GM23338 (cell line): Measurements from ENCODE around the gene TBC1D14. TPM values are rescaled to one million over a fixed set of nuclear protein-coding genes. Genes with fewer than 3 reads are reported as not detected.

Experiments
- ATAC-seq: fragments of 200-7000 bp; cut with Tn5 transposase; 3 replicates; pipeline ENCODE4 v1.9.1; 2020
- DNase-seq: peaks from one replicate; pipeline ENCODE4 v3.0.0-alpha.2; 2015; ENCODE audit warnings: low spot score
- H2AFZ ChIP-seq: fragments of 200-600 bp; sonication (generic); 2 replicates; pipeline ENCODE4 v1.8.0; 2016; ENCODE audit warnings: antibody characterized with exemption, mild to moderate bottlenecking, moderate library complexity
- H3F3A ChIP-seq: fragments of 200-600 bp; sonication (generic); replicated peaks from 2 replicates; pipeline ENCODE4 v1.8.0; 2017; ENCODE audit warnings: antibody characterized with exemption, mixed run types, low read depth
- H3K27ac ChIP-seq: fragments of 200-600 bp; sonication (generic); 2 replicates; pipeline ENCODE4 v1.6.1; 2016; ENCODE audit warnings: low read depth
- H3K27me3 ChIP-seq: fragments of 200-600 bp; sonication (generic); 2 replicates; pipeline ENCODE4 v1.8.0; 2016; ENCODE audit warnings: mild to moderate bottlenecking, mixed run types, moderate library complexity; ENCODE audit not compliant: insufficient read depth
- H3K36me3 ChIP-seq: fragments of 200-600 bp; sonication (generic); 2 replicates; pipeline ENCODE4 v1.8.0; 2016; ENCODE audit warnings: mild to moderate bottlenecking; ENCODE audit not compliant: insufficient read depth
- H3K4me1 ChIP-seq: fragments of 200-600 bp; sonication (generic); 2 replicates; pipeline ENCODE4 v1.8.0; 2016; ENCODE audit warnings: mild to moderate bottlenecking, moderate library complexity; ENCODE audit not compliant: insufficient read depth
- H3K4me2 ChIP-seq: fragments of 200-600 bp; sonication (generic); 2 replicates; pipeline ENCODE4 v1.7.1; 2017; ENCODE audit warnings: mixed run types
- H3K4me3 ChIP-seq: fragments of 200-600 bp; sonication (generic); 2 replicates; pipeline ENCODE4 v1.6.1; 2016; ENCODE audit warnings: mixed run types
- H3K79me2 ChIP-seq: fragments of 200-600 bp; sonication (generic); replicated peaks from 2 replicates; pipeline ENCODE4 v1.8.0; 2017; ENCODE audit warnings: mild to moderate bottlenecking; ENCODE audit not compliant: insufficient read depth
- H3K9me2 ChIP-seq: fragments of 200-600 bp; sonication (generic); 2 replicates; pipeline ENCODE4 v1.8.0; 2017; ENCODE audit not compliant: insufficient read depth
- H4K20me1 ChIP-seq: fragments of 200-600 bp; sonication (generic); replicated peaks from 2 replicates; pipeline ENCODE4 v1.8.0; 2017; ENCODE audit warnings: mild to moderate bottlenecking; ENCODE audit not compliant: insufficient read depth
- H3K27ac Mint-ChIP-seq: 2 replicates; pipeline ENCODE4 v1.8.0; 2020; ENCODE audit warnings: inconsistent platforms, mild to moderate bottlenecking, moderate library complexity, mixed read lengths
- H3K27me3 Mint-ChIP-seq: 3 replicates; pipeline ENCODE4 v1.8.0; 2022; ENCODE audit warnings: low read depth, mild to moderate bottlenecking, moderate library complexity, mixed read lengths, inconsistent platforms; ENCODE audit not compliant: insufficient read depth, poor library complexity
- H3K36me3 Mint-ChIP-seq: 3 replicates; pipeline ENCODE4 v1.8.0; 2021; ENCODE audit warnings: low read depth, mild to moderate bottlenecking, inconsistent platforms, moderate library complexity, mixed read lengths
- H3K4me1 Mint-ChIP-seq: 3 replicates; pipeline ENCODE4 v1.8.0; 2020; ENCODE audit warnings: mild to moderate bottlenecking, inconsistent platforms, mixed read lengths
- H3K4me3 Mint-ChIP-seq: 3 replicates; pipeline ENCODE4 v1.8.0; 2021; ENCODE audit warnings: moderate library complexity, mild to moderate bottlenecking, inconsistent platforms, mixed read lengths
- H3K9me3 Mint-ChIP-seq: 3 replicates; pipeline ENCODE4 v1.8.0; 2020; ENCODE audit warnings: moderate library complexity, mild to moderate bottlenecking, inconsistent platforms, mixed read lengths
- CREB1 ChIP-seq: fragments of 250-450 bp; sonication (Bioruptor Pico); IDR thresholded peaks from 2 replicates; pipeline ENCODE4 v1.5.0; 2020; ENCODE audit warnings: low read depth, mild to moderate bottlenecking, moderate library complexity
- CTCF ChIP-seq, 2 experiments: fragments of 200-600 bp in 1 of 2; sonication (generic) in 1 of 2; conservative IDR thresholded peaks; 2 replicates each; pipeline versions ENCODE4 v1.5.1 to v1.6.1; 2016 to 2017; ENCODE audit warnings: antibody characterized with exemption in 2 of 2, low read depth in 2 of 2, mild to moderate bottlenecking in 2 of 2, moderate library complexity in 1 of 2
- EZH2 ChIP-seq: fragments of 200-600 bp; sonication (generic); IDR thresholded peaks from one replicate; pipeline ENCODE4 v1.8.0; 2017; ENCODE audit warnings: antibody characterized with exemption, mild to moderate bottlenecking, low read depth; ENCODE audit not compliant: unreplicated experiment
- EZH2phosphoT487 ChIP-seq: fragments of 200-600 bp; sonication (generic); IDR thresholded peaks from one replicate; pipeline ENCODE4 v1.8.1; 2018; ENCODE audit warnings: antibody characterized with exemption; ENCODE audit not compliant: unreplicated experiment
- JUNB ChIP-seq: IDR thresholded peaks from one replicate; pipeline ENCODE4 v1.6.1; 2016; ENCODE audit warnings: antibody characterized with exemption; ENCODE audit not compliant: unreplicated experiment
- NANOG ChIP-seq: IDR thresholded peaks from 2 replicates; pipeline ENCODE4 v1.6.1; 2016; ENCODE audit warnings: antibody characterized with exemption, borderline replicate concordance
- POLR2AphosphoS5 ChIP-seq: IDR thresholded peaks from 2 replicates; pipeline ENCODE4 v1.6.1; 2016; ENCODE audit warnings: antibody characterized with exemption, low read depth
- STAT1 ChIP-seq: IDR thresholded peaks from one replicate; pipeline ENCODE4 v1.6.1; 2016; ENCODE audit warnings: antibody characterized with exemption; ENCODE audit not compliant: unreplicated experiment
- ZNF114 ChIP-seq: fragments of 250-450 bp; sonication (Bioruptor Pico); IDR thresholded peaks from 2 replicates; pipeline ENCODE4 v1.5.0; 2020; ENCODE audit warnings: mild to moderate bottlenecking, moderate library complexity
- ZNF331 ChIP-seq: fragments of 250-450 bp; sonication (Bioruptor Pico); IDR thresholded peaks from 2 replicates; pipeline ENCODE4 v1.5.0; 2020; ENCODE audit warnings: low read depth, mild to moderate bottlenecking, moderate library complexity
- ZNF462 ChIP-seq: fragments of 250-450 bp; sonication (Bioruptor Pico); IDR thresholded peaks from 2 replicates; pipeline ENCODE4 v1.5.0; 2020; ENCODE audit warnings: mild to moderate bottlenecking, moderate library complexity
- polyA plus RNA-seq: library from polyadenylated mRNA; unstranded; fragments of >200 nt; fragmentation: Nextera tagmentation; extraction: Ambion mirVana; gene quantifications from 2 replicates; pipeline ENCODE4 v1.2.1, GENCODE V29; 2016
- total RNA-seq: library from RNA; depleted of rRNA; stranded (reverse); fragments of >200 nt; shearing (Covaris generic); gene quantifications from 2 replicates; pipeline ENCODE4 v1.2.3, GENCODE V29; 2014
- TF ChIP-seq, protein P1 (sequence below): IDR thresholded peaks from one replicate; pipeline ENCODE4 v1.6.1; 2018; ENCODE audit warnings: antibody characterized with exemption; ENCODE audit not compliant: unreplicated experiment
- TF ChIP-seq, protein P2 (sequence below): IDR thresholded peaks from 2 replicates; pipeline ENCODE4 v1.6.1; 2016; ENCODE audit warnings: antibody characterized with exemption

Gene TBC1D14
- total and polyA plus RNA-seq, 2 experiments from 2014 or later, result 18.2 to 59.7 TPM

- peaks cover 34% of the 10 kb centered on the region for H3K36me3 Mint-ChIP-seq
These were observed 41.2 kb upstream of the TBC1D14 start for GRCh38 chr4:6868386-6868785.

More at GRCh38 chr4:6868386-6868785, 41.2 kb upstream of the TBC1D14 start:
- H3K9me3 Mint-ChIP-seq, result no peaks in the 10 kb centered on the region
- TF ChIP-seq EZH2, result no peak
- no peak for TF ChIP-seq CREB1 (CRISPR knock-in tag)
- no peak for TF ChIP-seq JUNB
- TF ChIP-seq POLR2AphosphoS5, result no peak
- TF ChIP-seq, protein P1, sequence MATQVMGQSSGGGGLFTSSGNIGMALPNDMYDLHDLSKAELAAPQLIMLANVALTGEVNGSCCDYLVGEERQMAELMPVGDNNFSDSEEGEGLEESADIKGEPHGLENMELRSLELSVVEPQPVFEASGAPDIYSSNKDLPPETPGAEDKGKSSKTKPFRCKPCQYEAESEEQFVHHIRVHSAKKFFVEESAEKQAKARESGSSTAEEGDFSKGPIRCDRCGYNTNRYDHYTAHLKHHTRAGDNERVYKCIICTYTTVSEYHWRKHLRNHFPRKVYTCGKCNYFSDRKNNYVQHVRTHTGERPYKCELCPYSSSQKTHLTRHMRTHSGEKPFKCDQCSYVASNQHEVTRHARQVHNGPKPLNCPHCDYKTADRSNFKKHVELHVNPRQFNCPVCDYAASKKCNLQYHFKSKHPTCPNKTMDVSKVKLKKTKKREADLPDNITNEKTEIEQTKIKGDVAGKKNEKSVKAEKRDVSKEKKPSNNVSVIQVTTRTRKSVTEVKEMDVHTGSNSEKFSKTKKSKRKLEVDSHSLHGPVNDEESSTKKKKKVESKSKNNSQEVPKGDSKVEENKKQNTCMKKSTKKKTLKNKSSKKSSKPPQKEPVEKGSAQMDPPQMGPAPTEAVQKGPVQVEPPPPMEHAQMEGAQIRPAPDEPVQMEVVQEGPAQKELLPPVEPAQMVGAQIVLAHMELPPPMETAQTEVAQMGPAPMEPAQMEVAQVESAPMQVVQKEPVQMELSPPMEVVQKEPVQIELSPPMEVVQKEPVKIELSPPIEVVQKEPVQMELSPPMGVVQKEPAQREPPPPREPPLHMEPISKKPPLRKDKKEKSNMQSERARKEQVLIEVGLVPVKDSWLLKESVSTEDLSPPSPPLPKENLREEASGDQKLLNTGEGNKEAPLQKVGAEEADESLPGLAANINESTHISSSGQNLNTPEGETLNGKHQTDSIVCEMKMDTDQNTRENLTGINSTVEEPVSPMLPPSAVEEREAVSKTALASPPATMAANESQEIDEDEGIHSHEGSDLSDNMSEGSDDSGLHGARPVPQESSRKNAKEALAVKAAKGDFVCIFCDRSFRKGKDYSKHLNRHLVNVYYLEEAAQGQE, result no peak
- no peak for TF ChIP-seq NANOG
- TF ChIP-seq STAT1, result no peak
- TF ChIP-seq ZNF114, result no peak
- TF ChIP-seq ZNF331, result no peak
- no peak for TF ChIP-seq CTCF (conservative IDR thresholded peaks at IDR 0.05; ENCODE audit: low read depth in 2 of 2)
- TF ChIP-seq, protein P2, sequence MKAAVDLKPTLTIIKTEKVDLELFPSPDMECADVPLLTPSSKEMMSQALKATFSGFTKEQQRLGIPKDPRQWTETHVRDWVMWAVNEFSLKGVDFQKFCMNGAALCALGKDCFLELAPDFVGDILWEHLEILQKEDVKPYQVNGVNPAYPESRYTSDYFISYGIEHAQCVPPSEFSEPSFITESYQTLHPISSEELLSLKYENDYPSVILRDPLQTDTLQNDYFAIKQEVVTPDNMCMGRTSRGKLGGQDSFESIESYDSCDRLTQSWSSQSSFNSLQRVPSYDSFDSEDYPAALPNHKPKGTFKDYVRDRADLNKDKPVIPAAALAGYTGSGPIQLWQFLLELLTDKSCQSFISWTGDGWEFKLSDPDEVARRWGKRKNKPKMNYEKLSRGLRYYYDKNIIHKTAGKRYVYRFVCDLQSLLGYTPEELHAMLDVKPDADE, result no peak
- TF ChIP-seq ZNF462 (CRISPR knock-in tag), result no peak
- no peak for TF ChIP-seq EZH2phosphoT487
- 0 out of 2 replicates have a peak, but pooled peaks cover 6% of the 10 kb centered on the region for H3F3A ChIP-seq
- peaks cover 6% of the 10 kb centered on the region for H3K27me3 Mint-ChIP-seq
- ATAC-seq, result no peak
- peaks cover 9% of the 10 kb centered on the region for H3K36me3 ChIP-seq
- no peak for DNase-seq
- no peak overlapping the region for H3K4me2 ChIP-seq
- H2AFZ ChIP-seq, result no peak overlapping the region
- H3K27ac Mint-ChIP-seq, result no peak overlapping the region
- H3K4me1 Mint-ChIP-seq, result 0 out of 3 replicates have a peak, but pooled peaks cover 2% of the 10 kb centered on the region
- no peak overlapping the region for H3K4me3 ChIP-seq
- peaks cover 22% of the 10 kb centered on the region for H4K20me1 ChIP-seq
- no peaks in the 10 kb centered on the region for H3K27me3 ChIP-seq
- no peak overlapping the region for H3K27ac ChIP-seq
- H3K4me3 Mint-ChIP-seq, result no peak overlapping the region
- H3K79me2 ChIP-seq, result no peaks in the 10 kb centered on the region
- no peaks in the 10 kb centered on the region for H3K9me2 ChIP-seq
- H3K4me1 ChIP-seq, result no peaks in the 10 kb centered on the region
